Activated CD4-positive, CD25-positive, alpha-beta regulatory T cell (primary cell): ENCODE data around the gene ARHGEF11.
A peak's percentile ranks its signal among the peaks of the same experiment; 100 is the strongest.

Source experiments
- DNase-seq, 4 experiments: peaks; one replicate each; lab custom pipeline; 2025; lab: John Stamatoyannopoulos, UW

The ARHGEF11 gene

GRCh38 chr1:156894711-156895454 lies 150.7 kb downstream of the ARHGEF11 start:
- DNase-seq = no peak

- DNase-seq = no peak
These were observed 151.5 kb downstream of the ARHGEF11 start for GRCh38 chr1:156894001-156894400.

GRCh38 chr1:156893048-156893953 lies 152.2 kb downstream of the ARHGEF11 start, which contains the start of gene PEAR1:
TSS of gene PEAR1 (plus strand) at chr1:156893718. CDS start at chr1:156903927, 10,209 bp downstream.
- no peak for DNase-seq

GRCh38 chr1:156892190-156893047 lies 153.1 kb downstream of the ARHGEF11 start:
- DNase-seq = peak; percentile 57 to 73 (median 70)

- peak; percentile 10 to 35 (median 19) for DNase-seq
These were observed 155.6 kb downstream of the ARHGEF11 start for GRCh38 chr1:156889802-156890580.

GRCh38 chr1:156887734-156888133 lies 157.8 kb downstream of the ARHGEF11 start:
- DNase-seq = no peak

- no peak for DNase-seq
These were observed 158.2 kb downstream of the ARHGEF11 start for GRCh38 chr1:156887317-156887716.

GRCh38 chr1:156886583-156887281 lies 158.8 kb downstream of the ARHGEF11 start:
- no peak for DNase-seq

- no peak for DNase-seq
These were observed 159.6 kb downstream of the ARHGEF11 start for GRCh38 chr1:156885880-156886355.

GRCh38 chr1:156885314-156885713 lies 160.2 kb downstream of the ARHGEF11 start:
- DNase-seq = no peak
